ENCODE data around the gene AP5B1.
A peak's percentile ranks its signal among the peaks of the same experiment; 100 is the strongest.
"Not testable (repeated sequence)": the region's sequence is repeated elsewhere in the genome, so short reads cannot be mapped to it uniquely, and the experiment has no call there.

The AP5B1 gene

GRCh38 chr11:65785319-65786007 lies 4.7 kb upstream of the AP5B1 start:
- DNase-seq = no peak

DNA sequence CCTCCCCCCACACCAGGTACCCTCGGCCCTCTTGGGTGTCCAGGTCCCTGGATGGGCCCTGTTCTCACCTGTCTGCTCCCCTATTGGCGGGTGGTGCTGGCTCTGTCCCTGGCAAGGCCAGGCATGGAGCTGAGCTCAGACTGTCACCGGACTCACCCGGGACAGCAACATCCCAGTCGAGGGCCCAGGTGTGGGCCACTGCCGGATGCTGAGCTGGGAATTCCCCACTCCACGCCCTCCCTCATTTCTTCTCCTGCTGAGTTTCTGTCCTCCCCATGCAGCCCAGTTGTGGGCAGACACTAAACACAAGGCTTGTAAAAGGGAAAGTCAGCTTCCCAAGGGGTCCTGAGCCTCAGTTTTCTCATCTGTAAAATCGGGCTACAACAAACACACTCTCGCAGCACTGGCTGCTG lies 2.0 kb upstream of the AP5B1 start:
- no peak for DNase-seq

GRCh38 chr11:65781962-65782815 lies 1.4 kb upstream of the AP5B1 start:
- no peak for DNase-seq

DNA sequence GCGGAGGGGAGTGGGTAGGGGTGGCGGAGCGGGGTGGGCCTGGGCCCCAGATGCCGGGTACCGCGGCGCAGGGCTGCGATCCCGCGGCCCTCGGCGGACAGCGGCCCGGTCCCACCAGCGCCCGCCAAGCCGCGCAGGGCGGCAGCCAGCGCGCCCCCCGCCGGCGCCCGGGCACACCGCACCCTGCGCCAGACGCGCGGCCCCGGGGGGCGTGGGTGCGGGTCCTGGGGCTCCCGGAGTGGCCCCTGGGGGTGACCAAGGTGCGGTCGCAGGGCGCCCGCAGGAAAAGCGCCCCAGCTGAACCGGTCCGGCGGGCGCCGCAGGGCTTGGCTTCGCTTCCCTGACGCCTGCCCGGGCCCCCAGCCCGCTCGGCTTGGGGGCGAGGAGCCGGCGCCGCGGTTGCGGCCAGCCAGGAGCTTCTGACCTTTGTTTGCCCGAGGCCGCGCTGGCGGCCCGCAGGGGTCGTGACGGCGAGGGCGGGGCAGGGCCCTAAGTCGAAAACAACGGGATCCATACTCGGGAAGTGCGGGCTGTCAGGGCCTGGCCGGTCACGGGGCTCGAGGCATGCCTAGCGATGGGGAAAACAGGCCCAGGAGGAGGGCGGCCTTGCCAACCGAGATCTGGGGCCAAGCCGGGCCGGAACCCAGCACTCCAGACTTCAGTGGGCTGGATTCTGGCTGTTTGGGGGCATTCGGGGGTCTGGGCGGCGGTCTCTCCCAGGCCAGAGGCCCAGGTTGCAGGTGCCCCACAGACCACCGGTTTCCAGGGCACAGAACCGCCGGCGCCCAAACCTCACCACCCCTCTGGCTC lies 581 bp upstream of the AP5B1 start:
- no peak for DNase-seq

- DNase-seq = peak; percentile 83
These were observed 632 bp downstream of the AP5B1 start for GRCh38 chr11:65779919-65780769.

DNA sequence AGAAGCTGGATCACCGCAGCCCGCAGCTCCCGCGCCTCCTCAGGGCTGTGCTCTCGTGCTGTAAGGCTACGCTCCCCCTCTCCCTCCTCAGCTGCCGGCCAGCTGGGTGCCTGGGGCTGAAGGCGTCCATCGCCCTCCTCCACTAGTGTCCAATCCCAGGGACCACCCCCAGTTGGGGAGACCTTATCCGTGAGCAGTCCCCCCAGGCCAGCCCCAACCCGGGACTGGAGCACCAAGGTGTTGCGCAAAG lies 1.2 kb downstream of the AP5B1 start:
- DNase-seq = no peak

DNA sequence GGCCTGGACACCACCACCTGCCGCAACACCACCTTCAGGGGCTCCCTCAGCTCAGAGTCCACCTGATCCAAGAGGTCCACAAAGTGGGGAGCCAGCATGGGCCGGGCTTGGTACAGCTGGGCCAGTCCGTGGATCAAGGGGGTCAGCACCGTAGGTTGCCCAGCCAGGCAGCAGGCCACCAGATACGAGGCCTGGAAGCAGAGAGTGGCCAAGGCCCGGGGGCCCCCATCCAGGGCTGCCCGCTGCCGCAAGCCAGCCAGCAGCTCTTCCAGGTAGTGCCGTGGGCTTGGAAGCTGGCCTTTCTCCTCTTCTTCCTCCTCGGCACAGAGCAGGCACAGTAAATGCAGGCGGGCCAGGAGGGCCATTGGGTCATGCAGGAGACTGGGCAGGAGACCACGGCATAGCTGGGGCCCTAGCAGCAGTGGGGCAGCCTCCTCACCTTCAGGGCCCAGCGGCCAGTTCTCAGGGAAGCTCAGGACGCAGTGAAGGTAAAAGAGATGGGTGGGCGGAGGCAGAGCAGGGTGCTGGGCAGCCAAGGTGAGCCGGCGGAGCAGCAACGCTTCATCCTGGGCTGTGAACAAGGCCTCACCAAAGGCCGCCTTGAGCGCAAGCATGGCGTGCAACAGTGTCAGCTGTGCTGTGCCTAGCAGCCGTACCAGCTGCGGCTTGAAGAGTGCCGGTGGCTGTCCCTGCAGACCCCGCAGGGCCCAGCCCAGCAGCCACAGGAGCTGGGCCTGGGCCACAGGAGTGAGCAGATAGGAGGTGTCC lies 1.7 kb downstream of the AP5B1 start:
- DNase-seq = no peak

- no peak for DNase-seq
These were observed 2.3 kb downstream of the AP5B1 start for GRCh38 chr11:65778431-65778900.

GRCh38 chr11:65777821-65778361 lies 2.9 kb downstream of the AP5B1 start:
- DNase-seq = no peak

DNA sequence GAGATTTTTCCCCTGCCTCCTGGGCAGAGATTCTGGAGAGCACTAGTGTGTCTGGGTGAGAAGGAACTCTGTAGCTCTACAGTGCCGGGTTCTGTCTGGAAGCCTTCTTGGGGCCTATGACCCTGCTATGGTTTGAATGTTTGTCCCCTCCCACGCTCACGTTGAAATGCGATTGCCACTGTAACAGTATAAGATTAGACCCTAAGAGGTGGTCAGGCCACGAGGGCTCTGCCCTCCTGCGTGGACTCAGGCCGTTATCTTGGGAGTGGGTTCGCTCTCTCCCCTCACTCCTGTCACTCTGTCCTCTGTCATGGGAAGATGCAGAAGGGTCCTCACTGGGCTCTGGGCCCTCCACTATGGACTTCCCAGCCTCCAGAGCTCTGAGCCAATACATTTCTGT lies 3.5 kb downstream of the AP5B1 start:
- no peak for DNase-seq

GRCh38 chr11:65776710-65777141 lies 4.0 kb downstream of the AP5B1 start:
- no peak for DNase-seq

- no peak for DNase-seq
These were observed 4.6 kb downstream of the AP5B1 start for GRCh38 chr11:65776196-65776595.

GRCh38 chr11:65774525-65775306 lies 6.1 kb downstream of the AP5B1 start:
- DNase-seq = no peak

- no peak for DNase-seq
These were observed 6.9 kb downstream of the AP5B1 start for GRCh38 chr11:65773784-65774411.

- no peak for DNase-seq
These were observed 9.1 kb downstream of the AP5B1 start for GRCh38 chr11:65771589-65772112.

DNA sequence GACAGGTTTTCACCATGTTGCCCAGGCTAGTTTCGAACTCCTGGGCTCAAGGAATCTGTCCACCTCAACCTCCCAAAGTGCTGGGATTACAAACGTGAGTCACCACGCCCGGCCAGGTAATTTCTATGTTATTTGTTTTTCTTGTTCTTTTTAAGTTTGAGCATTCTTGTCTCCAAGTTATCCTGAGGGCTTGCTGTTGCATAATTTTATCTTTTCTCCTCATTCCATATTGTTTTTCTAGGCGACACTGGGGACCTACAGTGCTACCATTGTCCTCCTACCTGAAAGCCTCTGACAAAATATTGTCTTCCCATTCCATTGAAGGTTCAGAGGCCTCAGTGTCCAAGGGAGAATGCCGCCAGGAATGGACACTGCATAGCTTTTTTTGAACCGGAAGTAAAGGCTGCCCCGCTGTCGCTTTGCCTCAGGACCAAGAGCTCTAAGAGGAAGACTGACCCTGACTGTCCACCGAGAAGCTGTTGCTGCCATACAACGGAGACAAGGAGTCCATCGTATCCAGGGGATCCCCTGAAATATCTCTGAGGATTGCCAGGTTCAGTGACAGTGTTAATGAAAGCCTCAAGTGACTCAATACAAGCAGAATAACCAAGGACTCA lies 9.7 kb downstream of the AP5B1 start:
- no peak for DNase-seq

DNA sequence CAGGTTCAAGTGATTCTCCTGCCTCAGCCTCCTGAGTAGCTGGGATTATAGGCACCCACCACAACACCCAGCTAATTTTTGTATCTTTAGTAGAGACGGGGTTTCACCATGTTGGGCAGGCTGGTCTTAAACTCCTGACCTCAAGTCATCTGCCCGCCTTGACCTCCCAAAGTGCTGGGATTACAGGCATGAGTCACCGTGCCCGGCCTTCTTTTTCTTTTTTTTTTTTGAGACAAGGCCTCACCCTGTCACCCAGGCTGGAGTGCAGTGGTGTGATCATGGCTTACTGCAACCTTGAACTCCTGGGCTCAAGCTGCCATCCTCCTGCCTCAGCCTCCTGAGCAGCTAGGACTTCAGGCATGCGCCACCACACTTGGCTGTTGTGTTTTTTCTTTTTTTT lies 13.0 kb downstream of the AP5B1 start:
- not testable (repeated sequence) for DNase-seq

DNA sequence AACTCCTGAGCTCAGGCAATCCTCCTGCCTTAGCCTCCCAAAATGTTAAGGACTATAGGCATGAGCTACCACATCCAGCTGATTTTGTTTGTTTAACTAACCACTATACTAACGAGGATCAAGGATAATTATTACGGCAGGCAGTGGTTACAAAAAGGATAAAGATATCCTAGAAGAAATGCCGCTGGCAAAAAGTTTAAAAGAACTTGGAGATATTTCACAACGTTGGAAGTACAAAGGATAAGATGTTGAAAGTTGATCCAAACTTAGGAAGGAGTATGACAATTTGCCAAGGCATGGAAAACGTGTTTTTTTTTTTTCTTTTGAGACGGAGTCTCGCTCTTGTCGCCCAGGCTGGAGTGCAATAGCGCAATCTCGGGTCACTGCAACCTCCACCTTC lies 13.4 kb downstream of the AP5B1 start:
- no peak for DNase-seq

DNA sequence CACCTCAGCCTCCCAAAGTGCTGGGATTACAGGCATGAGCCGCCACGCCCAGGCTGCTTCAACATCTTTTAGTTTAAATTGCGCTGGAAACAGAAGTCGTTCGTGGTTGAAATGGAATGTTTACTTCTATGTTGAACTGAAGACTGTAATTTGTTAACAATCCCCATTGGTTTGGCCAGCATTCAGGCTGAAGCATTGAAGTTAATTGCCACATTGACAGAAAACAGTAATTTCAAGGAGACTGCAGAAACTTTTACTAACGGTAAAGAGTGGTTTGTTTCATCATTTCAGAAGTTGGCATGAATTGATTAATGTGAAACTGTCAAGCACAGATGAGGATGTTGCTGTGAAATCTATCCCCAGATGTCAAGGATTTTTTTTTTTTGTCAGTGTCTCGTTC lies 14.2 kb downstream of the AP5B1 start:
- no peak for DNase-seq

DNA sequence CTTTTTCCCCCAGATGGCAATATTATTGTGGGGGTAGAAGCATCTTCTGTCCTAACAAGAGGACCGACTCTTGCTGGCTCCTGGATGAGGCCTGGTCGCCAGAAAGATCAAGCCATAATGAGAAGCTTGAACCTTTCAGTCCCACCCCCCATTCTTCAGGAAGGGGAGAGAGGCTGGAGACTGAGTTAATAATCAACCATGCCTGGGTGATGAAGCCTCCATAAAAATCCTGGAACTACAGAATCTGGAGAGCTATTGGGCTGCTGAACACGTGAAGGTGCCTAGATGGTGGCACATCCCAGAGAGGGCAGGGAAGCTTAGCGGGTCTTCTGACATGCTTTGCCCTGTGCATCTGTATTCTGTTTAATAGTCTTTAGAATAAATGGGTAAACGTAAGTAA lies 16.3 kb downstream of the AP5B1 start:
- no peak for DNase-seq

Measured in activated naive CD4-positive, alpha-beta T cell treated with anti-CD3 and anti-CD28 coated beads, Interleukin-2, amount 50 U/mL, for 16 hours (primary cell).